Mesendoderm (in vitro differentiated cells): Measurements from ENCODE around the gene ARHGAP15.

Source experiments
- DNase-seq: peaks from one replicate; pipeline ENCODE4 v3.0.0; 2013
- H2AK5ac ChIP-seq: 2 replicates; pipeline ENCODE4 v1.6.1; 2013; ENCODE audit warnings: low read length, inconsistent platforms
- H2BK120ac ChIP-seq: 2 replicates; pipeline ENCODE4 v1.6.1; 2013; ENCODE audit warnings: low read depth, mild to moderate bottlenecking, low read length, moderate library complexity, mixed read lengths
- H2BK15ac ChIP-seq: replicated peaks from 2 replicates; pipeline ENCODE4 v1.6.1; 2013; ENCODE audit warnings: low read depth, mild to moderate bottlenecking, moderate library complexity
- H2BK5ac ChIP-seq: 2 replicates; pipeline ENCODE4 v1.6.1; 2013; ENCODE audit warnings: low read length, inconsistent platforms
- H3K18ac ChIP-seq: 2 replicates; pipeline ENCODE4 v1.6.1; 2013; ENCODE audit warnings: mild to moderate bottlenecking, low read length, mixed read lengths
- H3K23ac ChIP-seq: one replicate; pipeline ENCODE4 v1.6.1; 2013; ENCODE audit warnings: low read length
- H3K27ac ChIP-seq: 2 replicates; pipeline ENCODE4 v1.5.1; 2013; ENCODE audit warnings: low read depth, mild to moderate bottlenecking, inconsistent platforms, low read length, moderate library complexity
- H3K27me3 ChIP-seq: 2 replicates; pipeline ENCODE4 v1.6.1; 2013; ENCODE audit warnings: low read length, control low read depth, mild to moderate bottlenecking, inconsistent platforms; ENCODE audit not compliant: insufficient read depth, poor library complexity
- H3K36me3 ChIP-seq: 2 replicates; pipeline ENCODE4 v1.6.1; 2013; ENCODE audit warnings: low read length, inconsistent platforms; ENCODE audit not compliant: control insufficient read depth, insufficient read depth
- H3K4ac ChIP-seq: one replicate; pipeline ENCODE4 v1.6.1; 2013; ENCODE audit warnings: low read depth, mild to moderate bottlenecking, low read length, moderate library complexity
- H3K4me1 ChIP-seq: 2 replicates; pipeline ENCODE4 v1.6.1; 2013; ENCODE audit warnings: low read depth, low read length, inconsistent platforms; ENCODE audit not compliant: control insufficient read depth
- H3K4me2 ChIP-seq: 2 replicates; pipeline ENCODE4 v1.6.1; 2013; ENCODE audit warnings: low read length
- H3K4me3 ChIP-seq: 2 replicates; pipeline ENCODE4 v1.5.1; 2013; ENCODE audit warnings: mild to moderate bottlenecking, low read length
- H3K56ac ChIP-seq: one replicate; pipeline ENCODE4 v1.6.1; 2013; ENCODE audit warnings: low read length
- H3K79me1 ChIP-seq: 2 replicates; pipeline ENCODE4 v1.6.1; 2013; ENCODE audit warnings: low read length, inconsistent platforms
- H3K79me2 ChIP-seq: 2 replicates; pipeline ENCODE4 v1.6.1; 2013; ENCODE audit warnings: mild to moderate bottlenecking, low read length; ENCODE audit not compliant: control insufficient read depth, insufficient read depth
- H3K9ac ChIP-seq: 2 replicates; pipeline ENCODE4 v1.6.1; 2013; ENCODE audit warnings: low read length, inconsistent platforms
- H4K5ac ChIP-seq: one replicate; pipeline ENCODE4 v1.6.1; 2013; ENCODE audit warnings: low read length
- H4K8ac ChIP-seq: one replicate; pipeline ENCODE4 v1.6.1; 2013; ENCODE audit warnings: low read depth, mild to moderate bottlenecking, control low read depth, low read length, moderate library complexity
- WGBS: extraction: QIAGEN DNeasy Blood & Tissue Kit; methylation state at CpG from one replicate; pipeline ENCODE4 v1.1.7; 2013; ENCODE audit warnings: low lambda C conversion rate, missing lambda C conversion rate; ENCODE audit not compliant: insufficient coverage; ENCODE audit errors: extremely low coverage; 5-methylcytosine and 5-hydroxymethylcytosine counted together

ARHGAP15 gene

DNA sequence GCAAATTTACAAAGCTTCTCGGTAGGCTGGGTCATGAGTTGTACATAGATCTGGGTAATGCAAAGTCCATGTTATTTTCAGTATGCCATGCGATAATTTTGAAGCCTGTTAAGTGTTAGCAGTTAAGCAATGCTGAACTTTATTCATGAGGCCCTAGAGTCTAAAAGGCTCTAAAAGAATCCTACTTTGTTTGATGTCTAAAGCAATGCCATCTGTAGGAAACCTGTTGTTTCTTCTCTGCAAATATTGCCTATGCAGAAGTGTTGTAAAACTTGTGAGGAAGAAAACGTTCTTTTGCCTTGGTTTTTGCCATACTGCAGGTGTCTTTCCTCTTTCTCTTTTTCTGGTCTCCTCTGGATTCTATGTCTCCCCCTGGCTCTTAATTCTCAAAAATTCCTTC lies 9.1 kb downstream of the ARHGAP15 start:
- Histone ChIP-seq H2BK15ac (no peak overlapping the region), H2AK5ac (no peak overlapping the region), H3K4me1 (no peaks in the 10 kb centered on the region), H3K56ac (no peak overlapping the region), H3K4me2 (no peak overlapping the region), H3K18ac (no peak overlapping the region), H3K23ac (no peak overlapping the region), H3K4ac (no peak overlapping the region), H2BK5ac (no peak overlapping the region), H3K27me3 (no peaks in the 10 kb centered on the region), H3K9ac (no peak overlapping the region), H3K4me3 (no peak overlapping the region), H3K36me3 (no peaks in the 10 kb centered on the region), H3K79me1 (no peaks in the 10 kb centered on the region), H2BK120ac (no peak overlapping the region), H3K79me2 (no peaks in the 10 kb centered on the region), H3K27ac (no peak overlapping the region), H4K5ac (no peak overlapping the region), H4K8ac (no peak overlapping the region)
- no CpG with 5 or more reads among the region's 3 CpGs for WGBS
- DNase-seq: no peak

DNA sequence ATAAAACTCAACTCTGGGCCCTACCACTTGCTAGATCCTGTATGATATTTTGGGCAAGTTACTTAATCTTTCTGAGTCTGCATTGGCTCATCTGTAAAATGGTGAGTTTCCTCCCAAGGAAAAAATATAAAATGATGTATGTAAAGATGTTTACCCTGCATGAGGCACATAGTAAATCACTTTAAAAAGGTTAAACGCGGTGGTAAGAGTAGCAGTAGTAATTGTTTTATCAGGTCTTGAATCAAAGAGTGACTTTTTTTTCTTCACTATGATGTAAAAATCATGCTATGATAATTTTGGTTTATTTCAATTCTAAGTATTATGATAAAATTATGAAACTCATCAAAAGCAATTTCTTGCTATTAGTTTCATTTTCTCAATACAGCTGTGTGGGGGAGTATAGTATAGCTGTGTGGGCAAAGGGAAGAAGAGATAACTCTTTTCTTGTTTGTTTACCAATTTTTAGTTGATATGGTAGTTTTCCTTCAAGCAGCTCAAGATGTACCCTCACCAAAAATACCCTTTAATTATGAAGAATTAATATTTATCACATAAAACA lies 10.7 kb downstream of the ARHGAP15 start:
- no peak overlapping the region for H2AK5ac ChIP-seq
- no peak overlapping the region for H3K4me3 ChIP-seq
- H3K79me1 ChIP-seq: no peaks in the 10 kb centered on the region
- H2BK5ac ChIP-seq: no peak overlapping the region
- H3K56ac ChIP-seq: no peak overlapping the region
- no peak overlapping the region for H3K18ac ChIP-seq
- DNase-seq: no peak
- no peaks in the 10 kb centered on the region for H3K79me2 ChIP-seq
- no CpG with 5 or more reads among the region's 2 CpGs for WGBS
- H3K4me2 ChIP-seq: no peak overlapping the region
- no peak overlapping the region for H3K27ac ChIP-seq
- no peak overlapping the region for H3K9ac ChIP-seq
- no peak overlapping the region for H4K8ac ChIP-seq
- H3K36me3 ChIP-seq: no peaks in the 10 kb centered on the region
- H4K5ac ChIP-seq: no peak overlapping the region
- no peaks in the 10 kb centered on the region for H3K27me3 ChIP-seq
- H3K23ac ChIP-seq: no peak overlapping the region
- no peak overlapping the region for H2BK15ac ChIP-seq
- no peaks in the 10 kb centered on the region for H3K4me1 ChIP-seq
- no peak overlapping the region for H3K4ac ChIP-seq
- no peak overlapping the region for H2BK120ac ChIP-seq

- no peak overlapping the region for H3K23ac ChIP-seq
- DNase-seq: no peak
- H3K4me3 ChIP-seq: no peak overlapping the region
- no peak overlapping the region for H3K27ac ChIP-seq
- H3K56ac ChIP-seq: no peak overlapping the region
- no peak overlapping the region for H2BK5ac ChIP-seq
- no peak overlapping the region for H2BK120ac ChIP-seq
- no peaks in the 10 kb centered on the region for H3K4me1 ChIP-seq
- no peak overlapping the region for H4K8ac ChIP-seq
- no peaks in the 10 kb centered on the region for H3K79me2 ChIP-seq
- H3K4ac ChIP-seq: no peak overlapping the region
- H3K4me2 ChIP-seq: no peak overlapping the region
- H2AK5ac ChIP-seq: no peak overlapping the region
- H3K18ac ChIP-seq: no peak overlapping the region
- WGBS: no CpG with 5 or more reads among the region's 1 CpG
- no peak overlapping the region for H2BK15ac ChIP-seq
- H3K9ac ChIP-seq: no peak overlapping the region
- no peaks in the 10 kb centered on the region for H3K36me3 ChIP-seq
- H4K5ac ChIP-seq: no peak overlapping the region
- no peaks in the 10 kb centered on the region for H3K79me1 ChIP-seq
- no peaks in the 10 kb centered on the region for H3K27me3 ChIP-seq
Observed at GRCh38 chr2:143140864-143141661, 11.8 kb downstream of the ARHGAP15 start.

DNA sequence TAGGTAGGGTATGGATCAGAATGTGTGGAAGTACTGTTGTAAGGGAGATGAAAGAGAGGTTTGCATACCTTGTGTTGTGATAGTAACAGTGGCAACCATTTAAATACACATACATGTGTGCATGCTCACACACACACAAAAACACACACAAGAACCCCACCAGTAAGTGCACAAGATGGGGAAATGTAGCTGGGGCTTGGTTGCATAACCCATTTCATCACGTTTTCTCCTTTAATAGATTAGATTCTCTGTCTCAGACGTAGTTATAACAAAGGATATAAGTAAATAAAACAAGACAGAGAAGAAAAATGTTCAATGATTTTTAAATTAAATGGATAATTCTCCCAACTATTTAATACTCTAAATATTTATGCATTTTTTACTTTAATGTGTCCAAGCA lies 13.4 kb downstream of the ARHGAP15 start:
- no peak overlapping the region for H4K5ac ChIP-seq
- H3K79me2 ChIP-seq: no peaks in the 10 kb centered on the region
- H3K56ac ChIP-seq: no peak overlapping the region
- no peak overlapping the region for H2BK15ac ChIP-seq
- no peak overlapping the region for H3K4me2 ChIP-seq
- no peaks in the 10 kb centered on the region for H3K4me1 ChIP-seq
- H3K4ac ChIP-seq: no peak overlapping the region
- H3K27me3 ChIP-seq: no peaks in the 10 kb centered on the region
- no peaks in the 10 kb centered on the region for H3K79me1 ChIP-seq
- H3K23ac ChIP-seq: no peak overlapping the region
- DNase-seq: no peak
- no peak overlapping the region for H3K9ac ChIP-seq
- H3K18ac ChIP-seq: no peak overlapping the region
- H2BK120ac ChIP-seq: no peak overlapping the region
- H3K36me3 ChIP-seq: no peaks in the 10 kb centered on the region
- no peak overlapping the region for H3K4me3 ChIP-seq
- H2BK5ac ChIP-seq: no peak overlapping the region
- no peak overlapping the region for H2AK5ac ChIP-seq
- H4K8ac ChIP-seq: no peak overlapping the region
- WGBS: no CpG with 5 or more reads among the region's 2 CpGs
- H3K27ac ChIP-seq: no peak overlapping the region

- no peak for DNase-seq
- Histone ChIP-seq H3K27me3 (no peaks in the 10 kb centered on the region), H3K4me2 (no peak overlapping the region), H2BK15ac (no peak overlapping the region), H3K23ac (no peak overlapping the region), H3K4me3 (no peak overlapping the region), H2BK120ac (no peak overlapping the region), H3K18ac (no peak overlapping the region), H3K27ac (no peak overlapping the region), H3K4ac (no peak overlapping the region), H3K79me1 (no peaks in the 10 kb centered on the region), H2AK5ac (no peak overlapping the region), H3K36me3 (no peaks in the 10 kb centered on the region), H3K4me1 (no peaks in the 10 kb centered on the region), H2BK5ac (no peak overlapping the region), H3K56ac (no peak overlapping the region), H3K79me2 (no peaks in the 10 kb centered on the region), H4K5ac (no peak overlapping the region), H4K8ac (no peak overlapping the region), H3K9ac (no peak overlapping the region)
- WGBS: no CpG with 5 or more reads among the region's 3 CpGs
Observed at GRCh38 chr2:143144813-143145455, 15.7 kb downstream of the ARHGAP15 start.
